ENCODE measurements around the gene NPLOC4.

The NPLOC4 gene

DNA sequence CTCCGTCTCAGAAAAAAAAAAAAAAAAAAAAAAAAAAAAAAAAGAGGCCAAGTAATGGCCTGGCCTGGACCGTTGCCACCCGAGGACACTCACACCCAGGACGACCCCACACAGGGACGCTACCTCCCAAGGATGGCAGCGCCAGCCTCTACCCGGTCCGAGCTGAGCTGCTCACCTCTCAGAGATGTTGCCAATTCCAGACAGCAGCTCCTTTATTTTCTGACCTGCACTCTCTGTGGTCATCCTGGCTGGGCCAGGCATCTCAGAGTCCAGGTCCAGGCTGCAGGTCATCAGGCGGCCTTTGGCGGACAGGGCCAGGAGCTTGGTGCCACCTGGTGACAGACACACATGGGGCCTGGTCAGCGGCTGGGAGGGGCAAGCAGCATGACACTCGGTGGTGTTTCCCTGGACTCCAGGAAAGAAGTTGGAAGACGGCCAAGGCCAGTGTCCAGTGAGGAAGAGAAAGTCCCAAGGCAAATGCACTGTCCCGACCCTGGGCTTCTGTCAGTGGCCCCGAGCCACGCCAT, 87.8 kb downstream of the NPLOC4 start:
- no peak for DNase-seq (ENCODE audit: low read depth in 2 of 2)

DNA sequence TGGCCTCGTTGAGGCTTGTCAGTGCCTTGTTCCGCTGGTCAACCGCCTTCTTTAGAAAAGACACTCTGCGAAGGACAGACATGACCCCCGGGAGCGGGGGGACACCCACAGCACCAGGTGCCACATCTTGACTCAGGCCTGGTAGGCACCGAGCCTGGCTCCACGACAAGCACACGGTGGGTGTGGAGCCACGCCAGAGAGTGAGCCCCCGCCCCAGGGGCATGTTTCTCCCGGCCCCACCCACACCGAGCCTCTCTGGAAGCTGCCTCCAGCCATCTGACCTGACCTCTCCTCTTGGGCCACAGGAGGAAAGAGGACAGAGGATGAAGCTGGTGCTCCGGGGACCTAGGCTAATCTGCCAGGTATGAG, 89.3 kb downstream of the NPLOC4 start:
- no peak for DNase-seq (ENCODE audit: low read depth in 2 of 2)

DNA sequence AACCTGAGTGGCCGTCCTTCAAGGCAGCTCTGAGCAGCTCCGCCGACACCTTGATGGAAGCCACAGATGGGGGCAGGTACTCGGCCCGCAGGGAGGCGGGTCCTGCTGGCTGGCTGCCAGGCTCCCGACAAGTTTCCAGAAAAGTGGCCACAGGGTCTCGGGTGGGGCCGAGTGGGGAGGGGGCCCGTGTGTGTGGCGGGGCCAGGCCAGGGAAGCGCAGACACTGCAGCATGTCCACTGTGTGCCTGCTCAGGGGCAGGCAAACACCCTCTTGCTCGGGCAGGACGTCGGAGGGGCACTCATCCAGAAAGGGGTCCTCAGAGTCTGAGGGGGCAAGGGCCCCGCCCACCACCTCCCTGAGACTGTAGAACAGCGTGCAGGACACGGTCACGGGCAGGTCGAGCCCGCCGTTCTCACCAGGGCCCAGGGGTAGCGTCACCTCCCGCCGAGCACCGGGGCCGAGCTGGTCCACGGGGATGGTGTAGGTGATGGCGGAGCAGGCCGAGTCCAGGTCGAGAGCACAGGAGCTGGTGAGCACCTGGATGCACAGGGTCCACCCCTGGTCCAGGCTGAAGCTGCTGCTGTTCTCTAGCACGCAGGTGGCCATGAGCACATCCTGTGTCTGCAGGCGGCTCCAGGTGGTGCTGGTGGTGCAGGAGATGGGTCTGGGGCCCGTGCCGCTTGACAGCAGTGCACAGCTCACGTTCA, 89.9 kb downstream of the NPLOC4 start:
- no peak for DNase-seq (ENCODE audit: low read depth in 2 of 2)

DNA sequence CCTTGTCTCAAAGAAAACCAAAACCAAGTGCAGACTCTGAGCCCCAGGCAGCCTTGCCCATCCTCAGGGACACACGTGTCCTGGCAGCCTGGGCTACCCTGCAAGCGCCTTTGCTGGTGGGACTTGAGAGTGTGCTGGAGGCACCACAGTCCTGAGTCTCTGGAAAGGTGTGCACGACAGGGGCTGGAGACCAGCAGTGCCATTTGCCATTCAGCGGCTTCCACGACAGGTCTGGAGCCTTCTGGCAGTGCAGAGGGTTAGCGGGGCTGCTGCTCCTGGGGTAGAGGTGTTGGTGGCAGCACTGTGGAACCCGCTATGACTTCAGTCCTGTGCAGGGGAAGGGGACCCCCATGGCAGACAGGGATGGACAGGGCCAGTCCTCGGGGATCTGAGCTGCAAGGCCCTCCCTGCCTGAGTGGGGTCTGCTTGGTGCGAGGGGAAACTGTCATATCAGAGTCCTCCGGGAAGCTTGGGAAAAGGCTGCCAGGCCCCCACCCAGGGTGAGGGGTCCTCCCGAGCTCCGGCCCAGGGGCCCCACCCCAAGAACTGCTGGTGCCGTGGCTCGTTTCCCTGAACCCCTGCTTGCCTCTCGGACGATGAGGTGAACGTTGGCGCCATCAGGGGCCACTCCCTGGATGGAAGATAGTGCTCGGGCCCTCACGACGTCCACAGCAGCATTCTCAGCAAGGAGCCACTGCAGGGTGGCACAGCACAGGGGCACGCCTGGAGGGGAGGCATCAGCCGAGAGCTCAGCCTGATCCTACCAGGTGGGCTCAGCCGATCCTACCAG, 91.6 kb downstream of the NPLOC4 start:
- DNase-seq (ENCODE audit: low read depth in 2 of 2): no peak

DNA sequence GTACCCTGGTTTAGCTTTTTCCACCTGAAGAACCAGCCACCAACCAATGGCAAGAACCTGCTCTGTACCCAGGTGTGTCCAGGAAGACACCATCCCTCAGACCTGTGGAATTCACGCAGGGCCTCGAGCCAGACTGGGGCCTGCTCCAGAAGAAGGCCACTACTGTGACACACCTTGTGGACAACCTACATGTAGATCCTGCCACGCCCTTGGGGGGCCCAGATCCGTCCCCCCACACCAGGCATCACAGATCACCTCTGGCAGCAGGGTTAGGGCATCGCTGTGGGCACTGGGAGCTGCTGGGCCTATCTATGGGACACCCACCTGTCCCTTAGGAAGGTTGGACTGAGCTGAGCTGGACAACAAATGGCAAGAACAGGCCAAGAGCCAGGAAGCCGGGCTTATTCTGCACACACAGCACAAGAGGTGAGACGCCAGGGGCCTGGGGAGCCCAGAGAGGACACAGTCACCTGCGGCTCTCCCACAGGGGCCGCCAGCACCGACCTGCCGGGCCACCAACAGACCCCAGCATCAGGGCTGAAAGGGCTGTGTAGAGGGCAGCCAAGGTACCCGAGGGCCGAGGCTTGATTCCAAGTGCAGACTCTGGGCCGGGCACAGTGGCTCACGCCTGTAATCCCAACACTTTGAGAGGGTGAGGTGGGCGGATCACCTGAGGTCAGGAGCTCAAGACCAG, 92.5 kb downstream of the NPLOC4 start:
- DNase-seq (ENCODE audit: low read depth in 2 of 2): no peak

DNA sequence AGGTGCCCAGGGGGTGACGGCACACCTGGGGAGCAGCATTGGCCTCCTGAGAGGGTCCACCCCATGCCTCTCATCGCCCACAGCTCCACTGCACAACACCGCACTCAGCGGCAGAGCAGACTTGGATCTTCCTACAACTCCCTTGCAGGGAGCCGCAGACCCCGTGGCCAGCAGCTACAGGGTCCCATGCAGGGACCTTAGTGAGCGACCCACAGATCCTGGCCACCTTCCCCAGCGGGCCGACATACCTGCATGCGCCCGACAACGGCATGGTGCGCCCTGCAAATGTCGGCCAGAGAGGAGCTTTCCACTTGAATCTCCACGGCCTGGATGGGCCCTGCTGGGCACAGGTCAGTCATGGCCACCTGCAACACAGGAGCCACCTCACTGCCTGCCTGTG, 93.2 kb downstream of the NPLOC4 start:
- no peak for DNase-seq (ENCODE audit: low read depth in 2 of 2)

DNA sequence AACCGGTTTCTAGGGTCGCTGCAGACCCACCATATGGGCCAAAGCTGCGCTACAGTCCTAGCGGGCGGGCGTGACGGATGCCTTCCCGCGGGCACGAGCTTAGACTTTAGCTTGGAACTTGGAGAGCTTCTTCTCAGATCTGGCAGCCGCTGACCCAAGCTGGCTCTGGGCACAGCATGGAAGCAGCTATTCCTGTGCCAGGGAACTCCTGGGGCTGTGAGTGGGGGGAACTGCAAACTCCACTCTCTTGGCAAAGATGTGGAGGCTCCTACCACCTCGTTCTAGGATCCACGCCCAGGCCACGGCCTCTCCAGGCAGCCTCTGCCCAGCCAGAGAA, 93.6 kb downstream of the NPLOC4 start:
- DNase-seq (ENCODE audit: low read depth in 2 of 2): no peak

DNA sequence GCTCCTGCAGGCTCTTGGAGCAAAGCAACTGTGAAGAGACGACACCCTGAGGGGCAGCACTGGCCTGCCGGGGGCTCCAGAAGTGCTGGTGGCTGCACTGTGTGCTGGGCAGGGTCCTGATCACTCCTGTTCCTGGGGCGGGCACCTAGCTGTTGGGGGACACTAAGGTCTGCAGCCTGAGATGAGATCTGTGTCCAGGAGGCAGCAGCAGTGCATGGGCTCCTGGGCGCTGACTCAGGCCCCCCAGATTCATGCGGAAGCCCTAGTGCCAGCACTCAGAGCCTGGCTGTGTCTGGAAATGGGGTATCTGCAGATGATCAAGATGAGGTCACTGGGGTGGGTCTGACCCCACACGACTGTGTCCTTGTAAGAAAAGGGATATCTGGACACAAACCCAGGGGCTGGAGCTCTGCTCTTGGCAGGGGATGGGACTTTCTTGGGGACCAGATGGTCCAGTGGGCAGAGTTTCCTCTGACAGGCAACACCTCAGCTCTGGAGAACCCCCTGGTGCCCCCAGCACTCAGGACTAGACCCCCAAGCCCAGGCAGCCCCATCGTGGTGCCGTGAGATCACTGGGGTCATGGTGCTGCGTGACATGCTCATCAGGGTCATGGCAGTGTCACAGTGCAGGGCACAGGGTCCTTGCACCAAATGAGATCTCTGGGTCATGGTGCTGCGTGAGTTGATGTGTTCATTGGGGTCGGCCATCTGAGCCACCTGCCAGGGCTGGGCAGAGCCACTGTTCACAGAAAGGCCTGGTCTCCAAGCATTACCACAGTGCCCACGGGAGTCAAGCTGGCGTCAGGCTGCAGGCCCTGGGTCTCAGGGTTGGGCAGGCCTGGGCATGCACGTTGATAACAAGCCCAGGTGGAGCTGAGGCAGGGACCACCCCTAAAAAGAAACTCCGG, 94.2 kb downstream of the NPLOC4 start:
- no peak for DNase-seq (ENCODE audit: low read depth in 2 of 2)

DNA sequence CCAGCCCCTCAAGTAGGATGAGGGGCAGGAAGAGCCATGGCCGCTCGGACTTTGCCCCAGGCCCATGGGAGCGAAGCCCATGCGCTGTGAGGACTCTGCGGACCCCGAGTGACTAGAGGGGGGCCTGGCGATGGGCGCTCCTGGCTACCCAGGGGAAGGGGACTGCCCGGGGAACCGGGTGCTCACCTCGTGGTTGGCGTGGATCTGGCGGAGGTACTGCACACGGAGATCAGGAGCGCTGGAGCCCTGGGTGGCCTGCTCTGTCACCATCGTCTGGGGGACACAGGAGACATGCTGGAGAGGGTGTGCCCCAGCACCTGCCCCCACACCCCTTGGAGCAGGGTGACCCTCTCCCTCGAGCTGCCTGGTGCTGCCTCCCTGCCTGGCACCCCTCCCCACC, 95.8 kb downstream of the NPLOC4 start:
- no peak for DNase-seq (ENCODE audit: low read depth in 2 of 2)

DNA sequence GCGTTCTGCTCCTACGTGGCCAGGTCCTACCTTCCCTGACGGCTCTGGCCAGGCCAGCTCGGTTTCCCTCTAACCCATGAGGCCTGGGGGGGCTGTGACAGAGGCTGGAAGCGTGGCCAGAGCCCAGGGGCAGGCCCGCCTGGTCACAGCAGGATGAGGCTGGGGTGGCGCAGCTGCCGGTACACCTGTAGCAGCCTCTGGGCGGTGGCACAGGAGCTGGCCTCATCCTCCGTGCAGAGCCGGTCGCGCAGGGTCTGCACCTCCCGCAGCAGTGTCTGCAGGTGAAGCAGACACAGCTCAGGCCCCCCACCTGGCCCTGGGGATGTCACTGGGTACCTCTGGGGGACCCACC, 96.3 kb downstream of the NPLOC4 start:
- no peak for DNase-seq (ENCODE audit: low read depth in 2 of 2)

DNA sequence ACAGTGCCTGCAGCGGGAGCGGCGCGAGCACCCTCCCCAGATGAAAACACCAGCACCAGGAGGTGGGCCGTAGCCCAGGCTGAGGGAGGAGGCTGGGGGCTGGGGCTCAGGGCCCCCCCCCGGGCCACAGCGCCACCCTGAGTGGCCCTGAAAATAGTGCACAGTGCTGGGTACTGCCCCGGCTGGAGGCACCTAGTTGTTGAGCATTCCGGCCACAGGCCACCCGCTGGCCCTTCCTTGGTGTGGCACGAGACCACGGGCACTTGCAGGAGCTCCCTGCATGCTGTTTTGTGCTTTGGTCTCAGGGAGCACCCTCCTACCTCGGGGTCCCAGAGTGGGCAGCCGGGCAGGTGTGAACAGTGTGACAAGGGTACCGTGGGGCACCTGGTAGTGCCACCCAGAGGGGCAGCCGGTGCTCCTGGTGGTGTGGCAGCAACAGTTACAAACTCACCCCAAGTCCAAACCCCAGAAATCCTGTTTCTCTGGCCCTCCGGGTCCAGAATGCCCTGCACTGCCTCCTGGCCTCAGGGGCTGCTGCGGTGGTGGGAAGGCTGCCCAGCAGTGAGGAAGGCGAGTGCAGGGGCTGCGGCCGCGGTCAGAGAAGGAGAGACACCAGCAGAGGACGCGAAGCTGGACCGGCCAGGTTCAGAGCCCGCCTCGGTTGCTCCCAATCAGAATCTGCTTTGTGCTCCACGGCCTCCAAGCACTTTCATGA, 96.8 kb downstream of the NPLOC4 start:
- DNase-seq (ENCODE audit: low read depth in 2 of 2): no peak

DNA sequence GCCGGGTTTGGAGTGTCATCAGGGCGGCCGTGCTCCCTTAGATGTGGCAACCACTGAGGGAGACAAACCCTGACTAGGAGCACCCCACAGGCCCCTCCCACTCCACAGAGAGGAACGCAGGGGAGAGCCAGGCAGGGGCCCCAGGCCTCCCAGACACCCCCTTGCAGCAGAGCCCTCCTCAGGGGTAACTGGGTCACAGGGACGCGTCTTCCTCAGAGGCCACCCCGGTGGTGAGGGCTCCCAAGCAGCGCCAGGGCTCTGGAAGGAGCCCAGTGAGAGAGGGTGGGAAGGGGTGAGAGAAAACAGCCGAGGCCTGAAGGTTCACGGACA, 97.4 kb downstream of the NPLOC4 start:
- no peak for DNase-seq (ENCODE audit: low read depth in 2 of 2)

DNA sequence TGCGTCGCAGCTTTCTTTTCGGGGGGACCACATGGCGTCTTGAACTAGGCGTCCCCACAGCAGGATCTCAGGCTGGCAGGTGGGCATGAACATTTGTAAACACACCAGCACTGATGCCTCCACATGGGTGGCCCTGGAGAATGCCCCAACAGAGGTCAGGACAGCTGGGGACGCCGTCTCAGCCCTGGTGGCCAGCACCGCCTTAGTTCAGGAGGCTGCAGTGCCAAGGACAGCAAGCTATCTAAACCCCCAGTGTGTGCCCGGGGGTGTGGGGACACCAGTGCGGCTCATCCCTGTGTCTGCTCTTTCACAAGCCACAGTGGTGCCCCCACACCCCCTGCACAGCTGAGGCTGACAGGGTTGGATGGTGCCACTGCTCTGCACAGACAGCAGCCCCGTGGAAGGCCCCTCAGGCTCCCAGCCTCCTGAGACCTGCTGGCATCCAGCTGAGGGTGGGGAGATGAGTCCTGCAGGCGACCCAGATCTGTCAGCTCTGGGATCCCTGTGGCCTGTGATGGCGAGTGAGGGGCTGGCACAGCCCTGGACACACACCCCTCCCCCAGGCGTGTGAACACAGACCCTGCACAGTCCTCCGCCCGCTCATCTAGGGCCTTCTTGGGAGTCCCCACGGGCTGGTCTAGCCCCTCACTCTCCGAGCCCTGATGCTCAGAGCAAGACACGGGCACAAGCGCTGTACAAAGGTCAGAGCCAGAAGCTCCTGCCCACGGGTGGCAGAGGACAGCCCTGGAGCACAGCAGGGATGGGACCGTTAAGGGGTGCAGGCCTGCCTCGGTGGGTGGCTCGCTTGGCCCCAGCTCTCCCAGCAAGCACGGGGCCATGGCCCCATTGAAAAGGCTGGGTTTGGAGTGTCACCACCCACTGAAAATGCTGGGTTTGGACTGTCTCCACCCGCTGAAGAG, 98.0 kb downstream of the NPLOC4 start:
- DNase-seq (ENCODE audit: low read depth in 2 of 2): no peak

DNA sequence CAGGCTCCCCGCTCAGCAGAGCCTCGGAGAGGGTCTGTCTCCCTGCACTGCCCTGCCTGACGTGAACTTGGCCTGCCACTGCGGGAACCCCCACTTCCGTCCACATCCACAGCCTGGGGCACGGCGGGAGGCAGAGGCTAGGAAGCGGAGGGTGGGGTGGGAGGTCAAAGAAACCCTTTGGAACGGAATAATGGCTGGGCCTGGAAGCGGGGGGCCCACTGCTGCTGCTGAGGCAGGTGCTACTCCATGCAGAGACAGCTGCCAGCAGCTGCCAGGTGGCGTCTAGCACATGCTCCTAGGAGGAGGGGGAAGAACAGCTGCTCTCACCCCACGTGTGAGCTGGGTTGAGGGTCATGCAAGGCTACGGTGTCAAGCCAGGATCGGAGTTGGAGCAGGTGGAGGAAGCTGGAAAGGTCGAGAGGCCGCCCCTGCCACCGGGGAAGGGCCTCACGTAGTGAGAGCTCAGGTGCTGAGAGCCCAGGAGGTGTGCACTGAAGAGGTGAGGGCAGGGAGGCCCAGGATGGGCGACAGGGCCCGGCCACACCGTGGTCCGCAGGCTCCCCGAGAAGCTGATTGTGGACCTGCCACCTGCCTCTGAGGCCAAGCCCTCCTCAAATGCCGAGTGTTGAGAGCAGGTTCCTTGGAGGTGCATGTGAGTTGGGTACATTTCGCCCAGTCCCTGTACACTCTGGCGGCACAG, 98.9 kb downstream of the NPLOC4 start:
- DNase-seq (ENCODE audit: low read depth in 2 of 2): no peak

DNA sequence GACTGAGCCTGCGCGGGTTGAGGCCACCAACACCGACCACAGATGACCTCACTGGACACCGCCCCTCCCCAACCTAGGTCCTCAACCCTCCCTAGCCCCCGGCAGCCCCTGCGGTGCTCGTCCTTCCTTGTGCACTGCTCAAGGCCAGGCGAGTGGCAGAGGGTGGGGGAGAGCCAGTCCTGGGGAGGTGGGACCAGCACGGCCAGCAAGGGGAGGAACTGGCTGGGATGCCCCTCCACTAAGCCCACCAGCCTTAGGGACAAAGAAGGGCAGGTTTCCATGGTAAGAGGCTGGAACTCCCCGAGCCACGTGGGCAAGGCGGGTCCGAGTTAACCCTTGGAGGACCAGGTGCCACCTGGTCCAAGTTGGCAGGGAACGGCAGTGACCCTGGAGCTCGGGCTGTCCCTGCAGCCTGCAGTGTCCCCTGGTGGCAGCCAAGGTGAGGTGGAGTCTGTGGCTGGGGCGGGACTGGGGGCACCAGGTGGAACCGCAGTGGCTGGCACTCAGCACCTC, 99.5 kb downstream of the NPLOC4 start:
- no peak for DNase-seq (ENCODE audit: low read depth in 2 of 2)

DNA sequence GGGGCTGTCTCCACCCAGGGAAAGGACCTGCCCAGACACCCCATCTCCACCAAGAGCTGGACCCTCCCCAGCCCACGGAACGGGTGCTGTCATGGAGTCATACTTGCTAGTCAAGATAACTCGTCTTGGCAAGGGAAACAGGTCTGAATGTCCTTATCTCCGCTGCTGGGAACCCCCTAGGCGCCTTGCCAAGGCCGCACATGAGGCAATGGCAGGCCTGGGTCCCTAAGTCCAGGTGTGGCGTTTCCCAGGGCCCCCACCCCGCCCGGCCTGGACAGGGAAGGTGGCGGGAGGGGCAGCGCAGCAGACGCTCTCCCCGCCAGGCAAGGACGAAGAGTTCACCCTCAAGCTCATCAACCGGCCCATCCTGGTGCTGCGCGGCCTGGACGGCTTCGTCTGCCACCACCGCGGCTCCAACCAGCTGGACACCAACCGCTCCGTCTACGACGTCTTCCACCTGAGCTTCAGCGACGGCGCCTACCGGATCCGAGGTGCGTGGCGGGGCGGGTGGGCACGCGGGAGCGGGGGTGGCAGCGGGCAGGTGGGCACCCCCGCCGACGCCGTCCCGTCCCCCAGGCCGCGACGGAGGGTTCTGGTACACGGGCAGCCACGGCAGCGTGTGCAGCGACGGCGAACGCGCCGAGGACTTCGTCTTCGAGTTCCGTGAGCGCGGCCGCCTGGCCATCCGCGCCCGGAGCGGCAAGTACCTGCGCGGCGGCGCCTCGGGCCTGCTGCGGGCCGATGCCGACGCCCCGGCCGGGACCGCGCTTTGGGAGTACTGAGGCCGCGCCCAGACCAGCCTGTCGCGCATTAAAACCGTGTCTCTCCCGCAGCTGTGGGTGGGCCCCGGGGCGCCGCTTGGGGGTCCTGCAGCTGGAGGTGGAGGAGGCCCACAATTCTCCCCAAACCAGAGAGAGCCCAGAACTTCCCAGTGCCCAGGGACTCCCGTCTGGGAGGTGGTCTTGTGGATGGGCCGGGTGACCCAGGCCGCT, 100.3 kb downstream of the NPLOC4 start:
- DNase-seq (ENCODE audit: low read depth in 2 of 2): no peak

DNA sequence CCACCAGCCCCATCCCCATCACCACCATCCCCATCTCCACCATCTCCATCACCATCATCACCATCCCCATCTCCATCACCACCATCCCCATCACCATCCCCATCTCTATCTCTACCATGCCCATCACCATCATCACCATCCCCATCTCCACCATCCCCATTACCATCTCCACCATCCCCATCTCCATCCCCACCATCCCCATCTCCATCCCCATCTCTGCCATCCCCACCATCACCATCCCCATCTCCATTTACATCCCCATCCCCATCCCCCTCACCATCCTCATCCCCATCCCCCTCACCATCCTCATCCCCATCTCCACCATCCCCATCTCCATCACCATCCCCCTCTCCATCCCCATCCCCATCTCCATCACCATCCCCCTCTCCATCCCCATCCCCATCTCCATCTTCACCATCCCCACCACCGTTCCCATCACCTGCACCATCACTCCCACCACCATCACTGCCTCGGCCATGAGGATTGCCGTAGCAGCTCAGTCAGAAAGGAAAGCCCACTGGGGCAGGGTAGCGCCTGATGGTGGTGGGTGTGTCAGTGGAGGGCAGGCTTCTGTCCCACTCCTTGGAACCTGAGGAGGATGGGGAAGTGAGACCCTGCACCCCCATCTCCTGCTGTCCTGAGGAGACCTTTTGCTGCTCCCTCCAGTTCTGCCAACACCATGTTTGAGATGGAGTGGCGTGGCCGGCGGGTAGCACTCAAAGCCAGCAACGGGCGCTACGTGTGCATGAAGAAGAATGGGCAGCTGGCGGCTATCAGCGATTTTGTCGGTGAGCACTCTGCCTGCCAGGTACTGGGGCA, 101.2 kb downstream of the NPLOC4 start:
- no peak for DNase-seq (ENCODE audit: low read depth in 2 of 2)

Data from stimulated activated CD4-positive, alpha-beta T cell treated with anti-CD3 and anti-CD28 coated beads, Interleukin-12 subunit alpha, Interleukin-12 subunit beta, amount 100 ng/mL, for 24 hours (primary cell).